Measurements from ENCODE around the gene C1orf115.
"Not testable (repeated sequence)": the region's sequence is repeated elsewhere in the genome, so short reads cannot be mapped to it uniquely, and the experiment has no call there.

The C1orf115 gene

GRCh38 chr1:220727519-220727918 lies 37.4 kb downstream of the C1orf115 start:
- no peak for DNase-seq

GRCh38 chr1:220730486-220730885 lies 40.3 kb downstream of the C1orf115 start:
- no peak for DNase-seq

- DNase-seq, result no peak
Measured at GRCh38 chr1:220732137-220732536, 42.0 kb downstream of the C1orf115 start.

GRCh38 chr1:220732621-220733020 lies 42.5 kb downstream of the C1orf115 start:
- DNase-seq, result no peak

- peak; percentile 86 for DNase-seq
Measured at GRCh38 chr1:220733086-220733601, 43.0 kb downstream of the C1orf115 start.

GRCh38 chr1:220734571-220735326 lies 44.6 kb downstream of the C1orf115 start:
- no peak for DNase-seq

- DNase-seq, result not testable (repeated sequence)
Measured at GRCh38 chr1:220736283-220736682, 46.1 kb downstream of the C1orf115 start.

- no peak for DNase-seq
Measured at GRCh38 chr1:220741349-220741748, 51.2 kb downstream of the C1orf115 start.

- DNase-seq, result no peak
Measured at GRCh38 chr1:220741825-220742224, 51.7 kb downstream of the C1orf115 start.

GRCh38 chr1:220742520-220742919 lies 52.4 kb downstream of the C1orf115 start:
- DNase-seq, result no peak

GRCh38 chr1:220746851-220747250 lies 56.7 kb downstream of the C1orf115 start:
- DNase-seq, result no peak

- DNase-seq, result no peak
Measured at GRCh38 chr1:220747437-220748088, 57.4 kb downstream of the C1orf115 start.

- no peak for DNase-seq
Measured at GRCh38 chr1:220748089-220748934, 58.1 kb downstream of the C1orf115 start, which contains the start of gene MTARC2. Gene MTARC2, plus strand, starts transcription at chr1:220748322. Its CDS starts 210 bp downstream, at chr1:220748532.
